ENCODE data around the gene DCLK2.

DNA sequence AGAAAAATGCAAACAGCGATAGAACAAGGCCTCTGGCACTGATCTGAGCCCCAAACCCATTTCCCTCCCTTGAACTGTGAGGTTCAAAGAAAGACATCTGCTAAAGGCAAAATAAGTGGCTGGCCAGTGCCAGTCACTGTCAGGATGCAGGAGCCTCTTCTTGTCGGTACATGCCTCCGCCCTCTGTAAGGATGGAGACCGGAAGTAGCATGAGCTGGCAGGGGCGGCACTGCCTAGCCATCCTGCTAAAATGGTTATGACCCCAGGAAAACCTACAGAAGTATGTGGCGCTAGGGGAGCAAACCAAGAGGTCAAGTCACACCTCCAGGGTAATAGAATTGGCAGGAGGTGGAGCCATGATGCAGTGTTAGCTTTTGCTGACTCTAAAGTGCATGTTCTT is 180.3 kb downstream of the DCLK2 start:
- TF ChIP-seq, protein P1, sequence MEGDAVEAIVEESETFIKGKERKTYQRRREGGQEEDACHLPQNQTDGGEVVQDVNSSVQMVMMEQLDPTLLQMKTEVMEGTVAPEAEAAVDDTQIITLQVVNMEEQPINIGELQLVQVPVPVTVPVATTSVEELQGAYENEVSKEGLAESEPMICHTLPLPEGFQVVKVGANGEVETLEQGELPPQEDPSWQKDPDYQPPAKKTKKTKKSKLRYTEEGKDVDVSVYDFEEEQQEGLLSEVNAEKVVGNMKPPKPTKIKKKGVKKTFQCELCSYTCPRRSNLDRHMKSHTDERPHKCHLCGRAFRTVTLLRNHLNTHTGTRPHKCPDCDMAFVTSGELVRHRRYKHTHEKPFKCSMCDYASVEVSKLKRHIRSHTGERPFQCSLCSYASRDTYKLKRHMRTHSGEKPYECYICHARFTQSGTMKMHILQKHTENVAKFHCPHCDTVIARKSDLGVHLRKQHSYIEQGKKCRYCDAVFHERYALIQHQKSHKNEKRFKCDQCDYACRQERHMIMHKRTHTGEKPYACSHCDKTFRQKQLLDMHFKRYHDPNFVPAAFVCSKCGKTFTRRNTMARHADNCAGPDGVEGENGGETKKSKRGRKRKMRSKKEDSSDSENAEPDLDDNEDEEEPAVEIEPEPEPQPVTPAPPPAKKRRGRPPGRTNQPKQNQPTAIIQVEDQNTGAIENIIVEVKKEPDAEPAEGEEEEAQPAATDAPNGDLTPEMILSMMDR (IDR thresholded peaks at IDR 0.05; ENCODE audit: low read length): no peak
- no peak for TF ChIP-seq EZH2 (IDR thresholded peaks at IDR 0.05; ENCODE audit: borderline replicate concordance, low read length)

All from OCI-LY1 (cell line).